OCI-LY3 (cell line): ENCODE measurements around the gene VIL1.

Experiments
- H2AFZ ChIP-seq: fragments of 200-600, 300-600 bp; shearing (Covaris generic); 2 replicates; pipeline ENCODE4 v1.6.0; 2014; ENCODE audit warnings: antibody characterized with exemption, low read depth, low read length
- H3K27ac ChIP-seq: fragments of 200-600, 300-600 bp; sonication (generic); 2 replicates; pipeline ENCODE4 v1.5.1; 2014; ENCODE audit warnings: mild to moderate bottlenecking, low read length, moderate library complexity, mixed read lengths
- H3K27me3 ChIP-seq: fragments of 200-600, 300-600 bp; sonication (generic); 2 replicates; pipeline ENCODE4 v1.6.1; 2014; ENCODE audit warnings: low read depth, low read length, mixed read lengths
- H3K36me3 ChIP-seq: fragments of 200-600, 300-600 bp; sonication (generic); replicated peaks from 2 replicates; pipeline ENCODE3; 2014; ENCODE audit warnings: low read depth, low read length, mixed read lengths
- H3K4me1 ChIP-seq: fragments of 300-600, 200-600 bp; sonication (generic); 2 replicates; pipeline ENCODE4 v1.6.1; 2014; ENCODE audit warnings: low read length, mixed read lengths
- H3K4me2 ChIP-seq: fragments of 200-600, 300-600 bp; sonication (generic); 2 replicates; pipeline ENCODE4 v1.6.1; 2014; ENCODE audit warnings: low read length, mixed read lengths
- H3K4me3 ChIP-seq: fragments of 300-600, 200-600 bp; sonication (generic); 2 replicates; pipeline ENCODE4 v1.5.1; 2014; ENCODE audit warnings: antibody characterized with exemption, mild to moderate bottlenecking, low read length, moderate library complexity
- H3K79me2 ChIP-seq: fragments of 300-600, 200-600 bp; shearing (Covaris generic); 2 replicates; pipeline ENCODE4 v1.6.1; 2014; ENCODE audit warnings: mild to moderate bottlenecking, low read length, mixed read lengths
- H3K9ac ChIP-seq: fragments of 300-600, 200-600 bp; shearing (Covaris generic); 2 replicates; pipeline ENCODE4 v1.6.0; 2014; ENCODE audit warnings: mild to moderate bottlenecking, low read length, moderate library complexity
- H3K9me3 ChIP-seq: fragments of 200-600, 300-600 bp; shearing (Covaris generic); 2 replicates; pipeline ENCODE4 v1.6.1; 2014; ENCODE audit warnings: low read length, mixed read lengths; ENCODE audit not compliant: insufficient read depth
- H4K20me1 ChIP-seq: fragments of 200-600, 300-600 bp; sonication (generic); 2 replicates; pipeline ENCODE4 v1.6.1; 2016; ENCODE audit warnings: low read length, mixed read lengths; ENCODE audit not compliant: insufficient read depth
- CTCF ChIP-seq: fragments of 200-600, 300-600 bp; sonication (generic); IDR thresholded peaks from 2 replicates; pipeline ENCODE4 v1.5.1; 2014; ENCODE audit warnings: antibody characterized with exemption, low read length, low read depth
- EZH2phosphoT487 ChIP-seq: fragments of 200-600 bp; shearing (Covaris generic); IDR thresholded peaks from 2 replicates; pipeline ENCODE4 v1.6.1; 2018; ENCODE audit warnings: antibody characterized with exemption, mixed run types, low read depth

The VIL1 gene

GRCh38 chr2:218429911-218430692, 11.2 kb downstream of the VIL1 start:
- H3K4me1 ChIP-seq = no peaks in the 10 kb centered on the region
- no peak overlapping the region for H2AFZ ChIP-seq
- no peaks in the 10 kb centered on the region for H3K36me3 ChIP-seq
- no peaks in the 10 kb centered on the region for H3K9me3 ChIP-seq
- no peak overlapping the region for H3K9ac ChIP-seq
- no peaks in the 10 kb centered on the region for H3K79me2 ChIP-seq
- H3K27me3 ChIP-seq = no peaks in the 10 kb centered on the region
- TF ChIP-seq CTCF = no peak
- no peak for TF ChIP-seq EZH2phosphoT487
- no peak overlapping the region for H3K4me3 ChIP-seq
- no peaks in the 10 kb centered on the region for H4K20me1 ChIP-seq
- H3K27ac ChIP-seq = no peak overlapping the region
- no peak overlapping the region for H3K4me2 ChIP-seq

- Histone ChIP-seq H4K20me1 (no peaks in the 10 kb centered on the region), H3K4me1 (no peaks in the 10 kb centered on the region), H3K36me3 (no peaks in the 10 kb centered on the region), H3K4me2 (no peak overlapping the region), H3K9me3 (no peaks in the 10 kb centered on the region), H2AFZ (no peak overlapping the region), H3K27me3 (no peaks in the 10 kb centered on the region), H3K4me3 (no peak overlapping the region), H3K9ac (no peak overlapping the region), H3K27ac (no peak overlapping the region), H3K79me2 (no peaks in the 10 kb centered on the region)
- TF ChIP-seq CTCF (no peak), EZH2phosphoT487 (no peak)
Observed at GRCh38 chr2:218430721-218431120, 11.8 kb downstream of the VIL1 start.

- Histone ChIP-seq H3K27me3 (no peaks in the 10 kb centered on the region), H3K4me3 (no peak overlapping the region), H3K36me3 (no peaks in the 10 kb centered on the region), H3K9ac (no peak overlapping the region), H3K27ac (no peak overlapping the region), H3K9me3 (no peaks in the 10 kb centered on the region), H3K4me1 (no peaks in the 10 kb centered on the region), H3K79me2 (no peaks in the 10 kb centered on the region), H3K4me2 (no peak overlapping the region), H4K20me1 (no peaks in the 10 kb centered on the region), H2AFZ (no peak overlapping the region)
- TF ChIP-seq EZH2phosphoT487 = no peak
- TF ChIP-seq CTCF = no peak
Observed at GRCh38 chr2:218431878-218432277, 13.0 kb downstream of the VIL1 start.

GRCh38 chr2:218432676-218433365, 13.9 kb downstream of the VIL1 start:
- Histone ChIP-seq H3K4me1 (no peaks in the 10 kb centered on the region), H3K79me2 (no peaks in the 10 kb centered on the region), H3K9me3 (no peaks in the 10 kb centered on the region), H3K36me3 (no peaks in the 10 kb centered on the region), H4K20me1 (no peaks in the 10 kb centered on the region), H3K4me2 (no peak overlapping the region), H2AFZ (no peak overlapping the region), H3K4me3 (no peak overlapping the region), H3K27me3 (no peaks in the 10 kb centered on the region), H3K27ac (no peak overlapping the region), H3K9ac (no peak overlapping the region)
- TF ChIP-seq EZH2phosphoT487 (no peak), CTCF (no peak)
